DLD1 (cell line): ENCODE data around the gene KRT71.

ENCODE experiments used
- in situ Hi-C: cut with HindIII; loops from 2 replicates; pipeline ENCODE4 v1.10.0; 2017; ENCODE audit warnings: low sequenced_read_pairs

KRT71 gene

DNA sequence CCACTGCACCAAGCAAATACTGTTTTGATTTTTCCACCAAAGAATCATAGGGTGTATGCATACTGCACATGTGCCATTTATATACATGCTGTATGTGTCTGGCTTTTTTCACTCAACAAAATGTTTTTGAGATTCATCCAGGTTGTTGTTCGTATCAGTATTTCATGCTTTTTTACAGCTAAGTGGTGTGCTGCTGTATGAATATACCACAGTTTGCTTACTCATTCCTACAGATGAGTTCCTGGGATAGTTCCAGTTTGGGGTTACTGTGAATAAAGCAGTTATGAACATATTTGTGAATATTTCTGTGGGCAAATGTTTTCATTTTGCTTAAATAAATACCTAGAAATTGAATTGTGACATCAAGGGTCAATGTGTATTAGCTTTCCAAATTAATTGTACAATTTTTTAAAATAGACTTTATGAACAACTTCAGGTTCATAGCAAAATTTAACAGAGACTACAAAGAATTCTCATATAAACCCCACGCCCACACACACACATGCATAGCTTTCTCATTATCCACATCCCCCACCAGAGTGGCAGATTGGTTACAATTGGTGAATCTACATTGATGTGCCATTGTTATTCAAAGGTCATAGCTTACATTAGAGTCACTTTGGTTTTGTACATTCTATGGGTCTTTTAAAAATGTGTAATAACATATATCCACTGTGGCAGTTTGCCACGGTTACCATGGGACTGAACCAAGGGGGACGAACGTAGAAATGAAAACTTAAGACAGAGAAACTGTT lies 53.0 kb downstream of the KRT71 start:
- in situ Hi-C loops = no loop called here

DNA sequence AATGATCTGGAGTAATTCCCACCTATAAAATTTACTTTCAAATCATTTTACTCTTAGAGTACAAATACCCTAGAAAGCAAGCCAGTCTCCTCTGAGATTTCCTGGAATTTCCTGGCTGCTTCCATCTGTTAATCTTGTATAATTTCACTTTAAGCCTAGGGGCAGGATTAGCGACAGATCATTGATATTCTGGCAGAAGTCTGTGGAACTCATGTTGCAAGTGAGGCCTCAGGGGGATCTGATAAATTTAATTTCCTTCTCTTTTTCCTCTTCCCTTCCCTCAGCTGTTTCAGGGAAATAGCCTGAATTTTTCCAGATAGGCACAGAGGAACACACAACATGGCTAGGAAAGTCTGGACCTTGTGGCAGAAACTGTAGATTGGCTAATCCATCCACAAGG lies 54.0 kb downstream of the KRT71 start:
- in situ Hi-C loops = no loop called here

DNA sequence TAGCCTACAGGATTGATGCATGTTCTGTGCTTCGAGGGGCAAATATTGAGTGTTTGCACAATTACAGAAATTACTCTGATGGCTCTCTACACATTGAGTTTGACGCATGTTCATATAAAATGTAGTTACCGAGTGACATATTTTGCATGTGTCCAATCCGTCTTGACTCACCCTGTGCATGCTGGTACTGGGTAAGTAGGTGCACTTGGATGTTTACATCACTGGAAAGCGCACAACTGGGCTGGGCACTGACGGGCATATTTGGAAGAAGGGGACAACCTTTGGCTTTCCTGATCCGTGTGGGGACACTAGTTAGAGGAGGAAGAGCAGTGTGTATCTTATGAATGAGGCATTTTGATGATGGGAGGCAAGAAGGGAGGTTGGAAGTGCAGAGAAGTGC lies 55.0 kb downstream of the KRT71 start:
- in situ Hi-C loops = no loop called here

DNA sequence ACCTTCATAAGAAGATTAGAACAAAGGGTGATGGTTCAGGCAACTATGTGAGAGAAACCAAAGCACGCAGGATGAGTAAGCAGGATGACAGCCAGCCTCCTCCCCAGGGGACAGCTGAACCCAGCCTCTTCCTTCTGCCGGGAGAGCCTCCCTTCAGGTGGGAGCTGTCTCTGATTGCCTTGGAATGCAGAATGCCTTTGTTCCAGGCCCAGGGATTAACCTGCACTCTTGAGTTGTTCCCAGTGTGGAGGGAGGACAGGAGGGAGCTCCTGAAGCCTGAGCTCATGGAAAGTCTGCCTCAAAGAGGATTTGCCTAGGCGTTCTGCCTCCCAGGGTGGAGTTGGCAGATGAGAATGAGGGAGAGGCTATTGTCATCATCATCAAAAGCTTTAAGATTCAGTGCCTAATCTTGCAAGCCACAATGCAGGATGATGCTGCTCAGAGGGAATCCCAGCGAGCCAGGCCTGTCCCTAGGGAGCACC lies 56.3 kb downstream of the KRT71 start:
- in situ Hi-C loops = no loop called here

DNA sequence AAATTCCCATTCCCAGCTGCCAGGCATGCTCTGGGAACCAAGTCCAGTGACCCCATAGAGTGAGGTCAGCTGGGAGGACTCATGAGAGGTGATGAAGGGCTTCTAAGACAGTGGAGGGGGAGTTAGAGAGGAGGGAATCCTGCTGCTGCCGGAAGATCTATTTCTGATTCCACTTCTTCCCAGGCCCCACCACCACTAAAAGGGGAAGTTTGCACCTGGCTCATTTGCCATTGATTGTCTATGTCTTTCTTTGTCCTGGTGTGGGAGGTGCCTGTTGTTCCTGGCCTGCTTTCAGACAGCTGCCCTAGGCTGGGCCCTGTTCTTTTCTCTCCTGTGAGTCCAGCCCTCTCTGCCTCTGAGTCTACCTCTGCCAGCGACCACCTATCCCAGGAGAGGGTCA lies 56.9 kb downstream of the KRT71 start:
- in situ Hi-C loops = no loop called here

DNA sequence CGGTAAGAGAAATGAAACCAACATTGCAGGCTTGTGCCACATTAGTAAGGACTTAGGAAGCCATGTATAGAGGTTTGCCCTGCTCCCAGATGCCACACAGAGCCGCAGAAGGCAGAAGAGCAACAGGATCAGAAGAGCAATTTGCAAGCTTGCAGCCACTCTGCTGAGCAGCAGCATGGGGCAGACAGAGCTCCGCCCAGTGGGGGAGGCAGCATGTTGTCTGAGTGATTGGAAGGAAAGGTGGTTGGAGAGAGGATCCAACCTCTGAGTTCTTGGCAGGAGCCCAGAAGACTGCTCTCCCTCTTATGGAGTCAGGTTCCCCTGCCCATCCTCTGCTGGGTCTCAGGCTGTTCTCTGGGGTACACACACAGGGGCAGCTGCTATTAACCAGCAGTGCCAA lies 57.6 kb downstream of the KRT71 start:
- in situ Hi-C loops = no loop called here

DNA sequence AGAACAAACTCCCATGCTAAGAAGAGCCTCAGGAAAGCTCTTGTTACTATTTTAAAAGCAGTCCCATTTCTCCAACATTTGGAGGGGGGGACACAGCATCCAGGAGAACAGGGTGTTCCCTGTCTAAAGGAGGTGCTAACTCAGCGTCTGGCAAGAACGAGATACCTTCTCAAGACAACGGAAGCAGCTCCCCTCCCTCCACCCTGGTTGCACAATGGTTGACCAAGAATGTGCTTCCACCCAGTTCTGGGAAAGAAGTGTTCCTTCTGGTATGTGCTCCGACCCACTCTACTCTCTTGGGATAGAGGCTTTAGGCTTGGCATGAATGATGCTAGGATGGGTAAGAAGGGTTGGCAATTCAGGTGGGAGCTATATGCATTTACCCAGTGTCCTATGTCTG lies 58.4 kb downstream of the KRT71 start:
- in situ Hi-C loops = no loop called here

DNA sequence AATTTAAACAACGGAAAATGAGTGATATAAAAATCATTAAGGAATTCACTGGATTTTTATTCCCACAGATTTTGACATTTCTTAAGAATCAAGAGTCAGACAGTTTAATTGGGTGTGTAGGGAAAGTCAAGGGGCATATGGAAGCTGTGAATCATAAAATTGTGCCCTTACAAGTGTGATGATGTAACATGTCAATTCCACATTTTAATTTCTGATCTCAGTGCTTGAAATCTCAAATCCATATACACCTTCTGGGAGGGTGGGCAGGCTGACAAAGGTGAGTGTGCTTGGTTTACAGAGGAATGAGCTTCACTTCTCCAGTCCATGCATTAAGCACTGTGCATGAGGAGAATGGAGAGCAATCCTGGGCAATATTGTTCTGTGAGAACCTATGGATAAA lies 58.8 kb downstream of the KRT71 start:
- in situ Hi-C loops = no loop called here
